ENCODE measurements around the gene SHQ1.

Gene SHQ1

GRCh38 chr3:72847751-72848702, at the start of gene SHQ1:
SHQ1 (minus strand) TSS chr3:72848445; CDS start chr3:72848340, 105 bp downstream.
- peak; percentile 90 for DNase-seq

GRCh38 chr3:72897758-72898007, 49.4 kb upstream of the SHQ1 start:
- DNase-seq: no peak

GRCh38 chr3:72896996-72897757, 48.9 kb upstream of the SHQ1 start:
- DNase-seq: no peak

- no peak for DNase-seq
Measured at GRCh38 chr3:72894976-72895552, 46.8 kb upstream of the SHQ1 start.

- no peak for DNase-seq
Measured at GRCh38 chr3:72892870-72893269, 44.6 kb upstream of the SHQ1 start.

- DNase-seq: no peak
Measured at GRCh38 chr3:72892081-72892775, 44.0 kb upstream of the SHQ1 start.

- DNase-seq: no peak
Measured at GRCh38 chr3:72891053-72891855, 43.0 kb upstream of the SHQ1 start.

GRCh38 chr3:72890166-72890925, 42.1 kb upstream of the SHQ1 start:
- no peak for DNase-seq

GRCh38 chr3:72889310-72890165, 41.3 kb upstream of the SHQ1 start:
- no peak for DNase-seq

GRCh38 chr3:72888546-72889309, 40.5 kb upstream of the SHQ1 start:
- DNase-seq: no peak

GRCh38 chr3:72887705-72888545, 39.7 kb upstream of the SHQ1 start, which contains the start of gene GXYLT2:
GXYLT2 (plus strand) TSS chr3:72888046; CDS start chr3:72888234, 188 bp downstream.
- peak; percentile 32 for DNase-seq

GRCh38 chr3:72887343-72887704, 39.1 kb upstream of the SHQ1 start:
- DNase-seq: no peak

- no peak for DNase-seq
Measured at GRCh38 chr3:72872183-72872582, 23.9 kb upstream of the SHQ1 start.

GRCh38 chr3:72862314-72863090, 14.3 kb upstream of the SHQ1 start:
- DNase-seq: no peak

GRCh38 chr3:72860846-72861245, 12.6 kb upstream of the SHQ1 start:
- no peak for DNase-seq

GRCh38 chr3:72860053-72860452, 11.8 kb upstream of the SHQ1 start:
- DNase-seq: no peak

GRCh38 chr3:72855001-72855400, 6.8 kb upstream of the SHQ1 start:
- no peak for DNase-seq

GRCh38 chr3:72848703-72849081, 447 bp upstream of the SHQ1 start:
- peak; percentile 33 for DNase-seq

Data from activated CD4-positive, CD25-positive, alpha-beta regulatory T cell treated with anti-CD3 and anti-CD28 coated beads, Interleukin-2, amount 50 U/mL, for 72 hours (primary cell).